ENCODE results near the gene SQSTM1. TPM values are rescaled to one million over a fixed set of nuclear protein-coding genes. Genes with fewer than 3 reads are reported as not detected.

Gene SQSTM1
- total RNA-seq, 4 donors from 2014 or later = 408 to 463 (median 452) TPM

- no peak for TF ChIP-seq EP300 (IDR thresholded peaks at IDR 0.05)
- no peak for TF ChIP-seq CTCF (IDR thresholded peaks at IDR 0.05)
- TF ChIP-seq POLR2A (IDR thresholded peaks at IDR 0.05) = no peak
- peaks cover 0 to 81% (median 37%) of the 10 kb centered on the region in 4 donors for H3K4me1 ChIP-seq
- peaks cover 14 to 73% (median 24%) of the 10 kb centered on the region in 3 donors for H3K36me3 ChIP-seq
These were observed 4.0 kb downstream of the SQSTM1 start for GRCh38 chr5:179824745-179825112.

GRCh38 chr5:179825655-179826182 is 5.0 kb downstream of the SQSTM1 start:
- peaks cover 0 to 78% (median 31%) of the 10 kb centered on the region in 4 donors for H3K4me1 ChIP-seq
- no peak for TF ChIP-seq POLR2A (IDR thresholded peaks at IDR 0.05)
- no peak for TF ChIP-seq EP300 (IDR thresholded peaks at IDR 0.05)
- TF ChIP-seq CTCF (IDR thresholded peaks at IDR 0.05) = no peak
- WGBS, 2 donors = 77 to 86% methylated on average over 12 to 13 of the region's 13 CpGs
- H3K27me3 ChIP-seq = no peaks in the 10 kb centered on the region
- DNase-seq (ENCODE audit: low spot score in 2 of 2) = no peak
- H3K4me3 ChIP-seq = no peak overlapping the region
- no peaks in the 10 kb centered on the region for H3K9me3 ChIP-seq
- no peak overlapping the region for H3K27ac ChIP-seq
- peaks cover 14 to 82% (median 31%) of the 10 kb centered on the region in 3 donors for H3K36me3 ChIP-seq

More at GRCh38 chr5:179824745-179825112, 4.0 kb downstream of the SQSTM1 start:
- H3K4me3 ChIP-seq = no peak overlapping the region
- H3K27ac ChIP-seq = no peak overlapping the region
- no peaks in the 10 kb centered on the region for H3K9me3 ChIP-seq
- no peak for DNase-seq (ENCODE audit: low spot score in 2 of 2)
- H3K27me3 ChIP-seq = no peaks in the 10 kb centered on the region
- WGBS, 2 donors = 82 to 90% methylated on average over 3 of the region's 3 CpGs

- Histone ChIP-seq H3K9me3 (no peaks in the 10 kb centered on the region), H3K36me3 (peaks cover 17 to 99% (median 41%) of the 10 kb centered on the region in 3 donors), H3K27ac (peak overlapping the region in 2 of 4 donors; percentile 50 to 54), H3K27me3 (no peaks in the 10 kb centered on the region), H3K4me3 (no peak overlapping the region), H3K4me1 (peaks cover 0 to 74% (median 24%) of the 10 kb centered on the region in 4 donors)
- DNase-seq (ENCODE audit: low spot score in 2 of 2) = no peak
- TF ChIP-seq EP300 (IDR thresholded peaks at IDR 0.05) = no peak
- no peak for TF ChIP-seq CTCF (IDR thresholded peaks at IDR 0.05)
- no peak for TF ChIP-seq POLR2A (IDR thresholded peaks at IDR 0.05)
- WGBS, 2 donors = 67 to 70% methylated on average over 9 of the region's 9 CpGs
These were observed 7.0 kb downstream of the SQSTM1 start for GRCh38 chr5:179827680-179828079.

- DNase-seq (ENCODE audit: low spot score in 2 of 2) = no peak
- no peaks in the 10 kb centered on the region for H3K9me3 ChIP-seq
- H3K4me1 ChIP-seq = peaks cover 0 to 68% (median 13%) of the 10 kb centered on the region in 4 donors
- H3K27ac ChIP-seq = peak overlapping the region in 2 of 4 donors; percentile 4 to 18
- no peak overlapping the region for H3K4me3 ChIP-seq
- 90 to 91% methylated on average over 3 of the region's 3 CpGs for WGBS, 2 donors
- TF ChIP-seq POLR2A (IDR thresholded peaks at IDR 0.05) = no peak
- TF ChIP-seq CTCF (IDR thresholded peaks at IDR 0.05) = no peak
- TF ChIP-seq EP300 (IDR thresholded peaks at IDR 0.05) = no peak
- H3K27me3 ChIP-seq = no peaks in the 10 kb centered on the region
- peaks cover 19 to 100% (median 50%) of the 10 kb centered on the region in 3 donors for H3K36me3 ChIP-seq
These were observed 8.2 kb downstream of the SQSTM1 start for GRCh38 chr5:179828756-179829421.

GRCh38 chr5:179829732-179830435 is 9.2 kb downstream of the SQSTM1 start:
- H3K27me3 ChIP-seq = no peaks in the 10 kb centered on the region
- no peak for TF ChIP-seq CTCF (IDR thresholded peaks at IDR 0.05)
- TF ChIP-seq POLR2A (IDR thresholded peaks at IDR 0.05) = no peak
- no peak for TF ChIP-seq EP300 (IDR thresholded peaks at IDR 0.05)
- peaks cover 17 to 97% (median 48%) of the 10 kb centered on the region in 3 donors for H3K36me3 ChIP-seq
- 82% methylated on average over 7 of the region's 7 CpGs for WGBS, 2 donors
- DNase-seq (ENCODE audit: low spot score in 2 of 2) = no peak
- peak overlapping the region in 1 of 4 donors; percentile 18 for H3K27ac ChIP-seq
- H3K4me3 ChIP-seq = no peak overlapping the region
- no peaks in the 10 kb centered on the region for H3K9me3 ChIP-seq
- H3K4me1 ChIP-seq = peaks cover 0 to 60% (median 4%) of the 10 kb centered on the region in 4 donors

Data from tibial nerve (tissue), 4 donors.